Stimulated activated CD4-positive, alpha-beta T cell treated with anti-CD3 and anti-CD28 coated beads, Interleukin-4, amount 100 ng/mL, for 4 hours (primary cell): ENCODE data around the gene ZMYND8.
"Not testable (repeated sequence)": the region's sequence is repeated elsewhere in the genome, so short reads cannot be mapped to it uniquely, and the experiment has no call there.

Experiments used
- DNase-seq, 2 experiments: peaks; one replicate each; pipeline ENCODE4 v3.0.0-alpha.2; 2020

The ZMYND8 gene

GRCh38 chr20:47356526-47357295 is at the start of gene ZMYND8:
ZMYND8 (minus strand) TSS chr20:47356699; CDS start chr20:47356670, 29 bp downstream.
- DNase-seq = peak; percentile 84 to 93

DNA sequence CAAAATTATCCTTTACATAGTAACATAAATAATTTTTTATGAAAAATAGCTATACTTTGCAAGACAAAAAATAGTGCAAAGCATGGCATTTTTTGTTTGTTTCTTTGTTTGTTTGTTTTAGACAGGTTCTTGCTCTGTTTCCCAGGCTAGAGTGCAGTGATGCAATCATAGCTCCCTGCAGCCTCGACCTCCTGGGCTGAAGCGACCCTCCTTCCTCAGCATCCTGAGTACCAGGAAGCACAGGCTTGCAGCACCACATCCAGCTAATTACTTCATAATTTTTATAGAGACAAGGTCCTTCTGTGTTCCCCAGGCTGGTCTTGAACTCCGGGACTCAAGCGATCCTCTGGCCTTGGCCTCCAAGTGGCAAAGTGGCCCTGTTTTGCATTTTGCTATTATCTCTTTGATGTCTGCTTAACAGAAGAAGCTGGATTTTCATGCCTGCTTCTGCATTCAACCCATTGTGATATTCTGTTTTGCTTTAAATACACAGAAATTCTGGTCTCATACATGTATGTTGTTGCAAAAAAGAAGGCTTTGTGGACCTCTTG is 49.4 kb upstream of the ZMYND8 start:
- DNase-seq = no peak

DNA sequence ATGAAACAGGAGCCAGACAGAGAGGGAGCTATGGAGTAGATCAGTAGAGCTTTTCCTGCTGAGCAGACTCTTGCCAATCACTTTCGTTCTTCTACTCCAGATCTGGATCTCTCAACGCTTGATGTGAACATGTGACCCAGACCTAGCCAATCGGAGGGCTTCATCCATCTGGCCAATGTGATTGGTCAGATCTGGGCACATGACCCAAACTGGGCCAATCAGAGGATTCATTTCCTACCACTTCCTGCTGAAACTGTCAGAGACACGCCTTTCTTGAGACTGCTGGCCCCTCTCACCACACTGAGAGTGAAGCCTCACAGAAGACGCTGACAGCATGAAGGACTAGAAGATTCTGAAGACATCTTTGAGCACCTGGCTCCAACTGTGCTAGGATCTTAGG is 44.2 kb upstream of the ZMYND8 start:
- no peak for DNase-seq

- no peak for DNase-seq
These were observed 41.3 kb upstream of the ZMYND8 start for GRCh38 chr20:47397652-47398301.

- no peak for DNase-seq
These were observed 40.4 kb upstream of the ZMYND8 start for GRCh38 chr20:47396762-47397476.

DNA sequence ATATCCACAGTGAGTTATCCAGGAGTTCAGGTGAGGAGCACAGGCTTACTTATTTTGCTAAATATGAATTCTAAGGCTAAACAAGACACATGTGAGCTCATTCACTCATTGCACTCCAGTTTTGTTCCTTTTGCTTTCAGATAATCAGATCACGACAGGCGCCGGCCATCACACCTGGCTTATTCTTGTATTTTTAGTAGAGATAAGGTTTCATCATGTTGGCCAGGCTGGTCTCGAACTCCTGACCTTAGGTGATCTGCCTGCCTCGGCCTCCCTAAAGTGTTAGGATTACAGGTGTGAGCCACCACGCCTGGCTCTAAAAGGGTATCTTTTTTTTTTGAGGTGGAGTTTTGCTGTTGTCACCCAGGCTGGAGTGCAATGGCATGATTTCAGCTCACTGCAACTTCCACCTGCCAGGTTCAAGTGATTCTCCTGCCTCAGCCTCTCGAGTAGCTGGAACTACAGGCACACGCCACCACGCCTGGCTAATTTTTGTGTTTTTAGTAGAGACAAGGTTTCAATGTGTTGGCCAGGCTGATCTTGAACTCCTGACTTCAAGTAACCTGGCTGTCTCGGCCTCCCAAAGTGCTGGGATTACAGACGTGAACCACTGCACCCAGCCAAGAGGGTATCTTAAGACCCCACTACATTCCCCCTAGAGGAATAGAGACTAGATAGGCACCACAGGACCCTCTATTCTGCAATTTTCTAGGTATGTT is 37.5 kb upstream of the ZMYND8 start:
- not testable (repeated sequence) for DNase-seq

DNA sequence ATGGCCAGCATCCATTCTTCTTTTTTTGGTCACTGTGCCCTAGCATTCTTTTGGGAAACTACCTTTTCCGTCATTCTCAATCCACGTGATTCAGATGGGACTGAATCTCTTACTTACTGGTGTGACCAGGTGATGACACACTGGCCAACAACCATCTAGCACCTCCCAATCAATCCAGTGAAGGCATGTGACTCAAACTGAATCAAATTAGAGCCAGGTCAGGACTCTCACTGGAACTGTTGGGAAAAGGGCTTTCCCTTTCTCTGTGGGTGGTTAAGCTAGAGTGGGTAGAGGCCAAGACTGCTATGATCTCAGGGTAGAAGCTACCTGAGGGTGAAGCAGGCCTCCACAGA is 36.2 kb upstream of the ZMYND8 start:
- no peak for DNase-seq

- no peak for DNase-seq
These were observed 35.7 kb upstream of the ZMYND8 start for GRCh38 chr20:47392015-47392720.

GRCh38 chr20:47391276-47392010 is 34.9 kb upstream of the ZMYND8 start:
- DNase-seq = no peak

DNA sequence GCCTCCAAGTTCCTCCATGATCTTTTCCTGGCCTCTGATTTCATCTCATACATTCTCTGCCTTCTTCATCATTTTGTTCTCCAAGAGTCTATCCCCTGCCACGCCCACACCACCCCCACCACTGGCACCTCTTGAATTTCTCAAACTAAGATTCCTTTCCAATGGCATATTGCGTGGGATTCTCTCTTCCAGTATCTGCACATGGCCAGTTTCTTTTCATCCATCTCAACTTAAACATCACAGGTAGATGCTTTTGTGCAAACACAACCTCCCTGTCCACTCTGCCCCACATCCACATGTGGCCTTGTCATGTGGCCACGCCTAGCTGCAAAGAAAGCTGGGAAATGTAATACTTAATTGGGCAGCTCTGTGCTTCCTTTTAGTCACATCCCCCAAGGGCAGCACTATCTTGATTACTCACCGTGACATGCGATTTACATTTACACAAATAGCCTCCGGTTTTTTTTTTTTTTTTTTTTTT is 33.4 kb upstream of the ZMYND8 start:
- DNase-seq = no peak

DNA sequence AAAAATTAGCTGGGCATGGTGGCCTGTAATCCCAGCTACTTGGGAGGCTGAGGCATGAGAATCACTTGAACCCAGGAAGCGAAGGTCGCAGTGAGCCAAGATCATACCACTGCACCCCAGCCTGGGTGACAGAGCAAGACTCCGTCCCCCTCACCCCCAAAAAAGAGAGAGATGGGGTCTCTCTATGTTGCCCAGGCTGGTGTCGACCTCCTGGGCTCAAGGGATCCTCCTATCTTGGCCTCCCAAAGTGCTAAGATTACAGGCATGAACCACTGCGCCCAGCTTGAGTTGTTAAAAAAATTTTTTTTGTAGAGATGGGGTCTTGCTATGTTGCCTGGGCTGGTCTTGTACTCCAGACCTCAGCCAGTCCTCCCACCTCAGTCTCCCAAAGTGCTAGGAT is 29.5 kb upstream of the ZMYND8 start:
- not testable (repeated sequence) for DNase-seq

DNA sequence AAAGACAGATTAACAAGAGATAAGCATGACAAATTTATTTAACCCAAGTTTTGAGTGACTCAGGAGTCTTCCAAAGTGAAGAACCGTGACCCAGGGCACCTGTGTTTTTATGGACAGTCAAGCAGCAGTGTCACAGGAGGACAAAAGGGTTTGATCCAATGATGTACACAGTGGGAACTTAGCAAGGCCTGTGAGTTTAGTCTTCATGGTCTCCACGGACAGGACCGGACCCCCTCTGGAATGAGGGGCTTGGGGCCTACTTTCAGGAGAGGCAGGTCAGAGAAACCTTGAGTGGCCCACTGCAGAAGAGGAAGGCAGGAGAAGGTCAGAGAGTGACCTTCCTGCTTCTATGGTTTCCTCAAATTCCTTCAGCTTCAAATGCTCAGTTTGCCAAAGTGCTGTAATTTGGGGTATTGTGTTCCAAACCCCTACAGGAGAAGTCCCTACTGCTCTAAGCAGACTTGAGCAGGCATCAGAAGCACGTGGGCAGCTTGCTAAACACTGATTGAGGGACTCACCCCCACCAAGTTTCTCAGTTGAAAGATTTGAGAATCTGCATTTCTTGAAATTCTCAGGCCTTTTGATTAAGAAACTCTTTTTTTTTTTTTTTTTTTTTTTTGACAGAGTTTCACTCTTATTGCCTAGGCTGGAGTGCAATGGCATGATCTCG is 26.4 kb upstream of the ZMYND8 start:
- no peak for DNase-seq

GRCh38 chr20:47380481-47380880 is 24.0 kb upstream of the ZMYND8 start:
- no peak for DNase-seq

- no peak for DNase-seq
These were observed 23.1 kb upstream of the ZMYND8 start for GRCh38 chr20:47379433-47380150.

DNA sequence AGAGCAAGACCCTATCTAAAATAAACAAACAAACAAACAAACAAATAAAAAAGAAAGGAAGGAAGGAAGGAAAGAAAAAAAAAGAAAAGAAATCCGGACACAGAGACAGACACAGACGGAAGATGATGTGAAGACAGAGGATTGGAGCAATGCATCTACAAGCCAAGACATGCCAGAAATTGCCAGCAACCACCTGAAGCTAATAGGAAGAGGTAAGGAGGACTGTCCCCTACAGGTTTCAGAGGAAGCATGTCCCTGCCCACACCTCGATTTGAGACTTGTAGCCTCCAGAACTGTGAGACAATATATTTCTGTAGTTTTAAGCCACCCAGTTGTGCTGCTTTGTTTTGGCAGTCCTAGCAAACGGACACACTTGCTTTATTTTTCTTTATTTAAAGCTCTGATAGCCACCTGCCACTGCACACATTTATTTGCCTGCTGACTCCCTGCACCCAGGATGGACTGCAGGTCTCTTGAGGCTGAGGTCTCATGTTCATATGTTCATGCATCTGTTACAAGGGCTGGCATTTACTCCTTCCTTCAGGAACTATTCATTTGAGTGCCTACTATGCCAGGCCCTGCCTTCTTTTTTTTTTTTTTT is 20.7 kb upstream of the ZMYND8 start:
- DNase-seq = no peak

- not testable (repeated sequence) for DNase-seq
These were observed 19.7 kb upstream of the ZMYND8 start for GRCh38 chr20:47376096-47376643.

- DNase-seq = not testable (repeated sequence)
These were observed 17.6 kb upstream of the ZMYND8 start for GRCh38 chr20:47374121-47374520.

DNA sequence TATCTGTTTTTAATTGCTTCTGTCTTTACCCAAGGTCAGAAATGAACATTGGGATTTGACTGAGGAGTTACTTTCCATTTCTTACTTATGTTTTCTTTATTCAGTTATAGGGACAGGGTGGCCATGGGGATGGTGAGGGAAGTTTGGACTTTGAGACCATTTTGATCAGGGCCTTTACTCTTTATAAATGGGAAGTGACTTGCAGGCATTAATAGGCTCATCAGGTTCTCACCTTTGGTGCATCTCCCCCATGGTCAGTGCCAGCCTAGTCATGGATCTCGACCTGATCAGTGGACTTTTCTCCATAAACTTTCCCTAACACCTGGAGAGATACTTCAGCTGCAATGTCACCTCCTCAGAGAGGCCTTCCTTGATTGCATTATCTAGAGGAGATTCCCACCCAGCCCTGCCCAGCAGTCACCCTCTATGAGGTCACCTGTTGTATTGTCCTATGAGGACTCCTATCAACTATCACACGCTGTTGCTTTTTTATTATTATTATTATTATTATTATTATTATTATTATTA is 16.8 kb upstream of the ZMYND8 start:
- DNase-seq = no peak
